Liver (tissue), 3 donors: ENCODE data around the gene CRADD.

ENCODE experiments used
- GABPA ChIP-seq, 2 donors: IDR thresholded peaks in 1 of 2; conservative IDR thresholded peaks in 1 of 2; 2 replicates each; pipeline ENCODE4 v1.6.1; 2016; ENCODE audit warnings: antibody characterized with exemption in 2 of 2, mild to moderate bottlenecking in 1 of 2, moderate library complexity in 1 of 2
- NR2F2 ChIP-seq: IDR thresholded peaks from 2 replicates; pipeline ENCODE4 v1.6.1; 2016; ENCODE audit warnings: antibody characterized with exemption
- RXRA ChIP-seq, 2 donors: IDR thresholded peaks; 2 replicates each; pipeline ENCODE4 v1.6.1; 2017 to 2018; ENCODE audit warnings: antibody characterized with exemption in 2 of 2, mild to moderate bottlenecking in 1 of 2
- TAF1 ChIP-seq: conservative IDR thresholded peaks from 2 replicates; pipeline ENCODE4 v1.6.1; 2016; ENCODE audit warnings: antibody characterized with exemption, mild to moderate bottlenecking
- TF ChIP-seq, protein P1 (sequence below): fragments of 150-350 bp; IDR thresholded peaks from 2 replicates; pipeline ENCODE4 v1.5.1; 2017; ENCODE audit warnings: improper control_type of control experiment, low read depth, low read length; ENCODE audit not compliant: missing input control
- TF ChIP-seq, protein P2 (sequence below): IDR thresholded peaks from 2 replicates; pipeline ENCODE4 v1.6.1; 2016; ENCODE audit warnings: antibody characterized with exemption
- TF ChIP-seq, protein P3 (sequence below): IDR thresholded peaks from 2 replicates; pipeline ENCODE4 v1.6.1; 2016; ENCODE audit warnings: antibody characterized with exemption
- donor health status: healthy.
- donor health status: healthy.

- TF ChIP-seq, protein P1, sequence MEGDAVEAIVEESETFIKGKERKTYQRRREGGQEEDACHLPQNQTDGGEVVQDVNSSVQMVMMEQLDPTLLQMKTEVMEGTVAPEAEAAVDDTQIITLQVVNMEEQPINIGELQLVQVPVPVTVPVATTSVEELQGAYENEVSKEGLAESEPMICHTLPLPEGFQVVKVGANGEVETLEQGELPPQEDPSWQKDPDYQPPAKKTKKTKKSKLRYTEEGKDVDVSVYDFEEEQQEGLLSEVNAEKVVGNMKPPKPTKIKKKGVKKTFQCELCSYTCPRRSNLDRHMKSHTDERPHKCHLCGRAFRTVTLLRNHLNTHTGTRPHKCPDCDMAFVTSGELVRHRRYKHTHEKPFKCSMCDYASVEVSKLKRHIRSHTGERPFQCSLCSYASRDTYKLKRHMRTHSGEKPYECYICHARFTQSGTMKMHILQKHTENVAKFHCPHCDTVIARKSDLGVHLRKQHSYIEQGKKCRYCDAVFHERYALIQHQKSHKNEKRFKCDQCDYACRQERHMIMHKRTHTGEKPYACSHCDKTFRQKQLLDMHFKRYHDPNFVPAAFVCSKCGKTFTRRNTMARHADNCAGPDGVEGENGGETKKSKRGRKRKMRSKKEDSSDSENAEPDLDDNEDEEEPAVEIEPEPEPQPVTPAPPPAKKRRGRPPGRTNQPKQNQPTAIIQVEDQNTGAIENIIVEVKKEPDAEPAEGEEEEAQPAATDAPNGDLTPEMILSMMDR, result no peak
- no peak for TF ChIP-seq NR2F2
- no peak for TF ChIP-seq RXRA (IDR thresholded peaks at IDR 0.05)
- no peak for TF ChIP-seq GABPA (IDR thresholded peaks at IDR 0.05 in 1 of 2, conservative IDR thresholded peaks at IDR 0.05 in 1 of 2)
- TF ChIP-seq, protein P2, sequence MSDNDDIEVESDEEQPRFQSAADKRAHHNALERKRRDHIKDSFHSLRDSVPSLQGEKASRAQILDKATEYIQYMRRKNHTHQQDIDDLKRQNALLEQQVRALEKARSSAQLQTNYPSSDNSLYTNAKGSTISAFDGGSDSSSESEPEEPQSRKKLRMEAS, result no peak
- TF ChIP-seq, protein P3, sequence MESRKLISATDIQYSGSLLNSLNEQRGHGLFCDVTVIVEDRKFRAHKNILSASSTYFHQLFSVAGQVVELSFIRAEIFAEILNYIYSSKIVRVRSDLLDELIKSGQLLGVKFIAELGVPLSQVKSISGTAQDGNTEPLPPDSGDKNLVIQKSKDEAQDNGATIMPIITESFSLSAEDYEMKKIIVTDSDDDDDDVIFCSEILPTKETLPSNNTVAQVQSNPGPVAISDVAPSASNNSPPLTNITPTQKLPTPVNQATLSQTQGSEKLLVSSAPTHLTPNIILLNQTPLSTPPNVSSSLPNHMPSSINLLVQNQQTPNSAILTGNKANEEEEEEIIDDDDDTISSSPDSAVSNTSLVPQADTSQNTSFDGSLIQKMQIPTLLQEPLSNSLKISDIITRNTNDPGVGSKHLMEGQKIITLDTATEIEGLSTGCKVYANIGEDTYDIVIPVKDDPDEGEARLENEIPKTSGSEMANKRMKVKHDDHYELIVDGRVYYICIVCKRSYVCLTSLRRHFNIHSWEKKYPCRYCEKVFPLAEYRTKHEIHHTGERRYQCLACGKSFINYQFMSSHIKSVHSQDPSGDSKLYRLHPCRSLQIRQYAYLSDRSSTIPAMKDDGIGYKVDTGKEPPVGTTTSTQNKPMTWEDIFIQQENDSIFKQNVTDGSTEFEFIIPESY, result no peak
- TF ChIP-seq TAF1, result no peak
Observed at GRCh38 chr12:93829016-93829415, 151.8 kb downstream of the CRADD start.
